AG10803 (cell line): ENCODE data around the gene PDE1C.

Source experiments
- DNase-seq: peaks from one replicate; pipeline ENCODE4 v3.0.0; 2010; ENCODE audit warnings: low read depth
- H3K4me3 ChIP-seq: 2 replicates; pipeline ENCODE4 v1.5.1; 2011; ENCODE audit warnings: mild to moderate bottlenecking, low read length, control low read depth
- CTCF ChIP-seq: conservative IDR thresholded peaks from 2 replicates; pipeline ENCODE4 v1.5.1; 2011; ENCODE audit warnings: mild to moderate bottlenecking, low read length, control low read depth, inconsistent platforms

The PDE1C gene

GRCh38 chr7:32103361-32103760 lies 33.2 kb upstream of the PDE1C start:
- DNase-seq: no peak
- no peak overlapping the region for H3K4me3 ChIP-seq

GRCh38 chr7:32102432-32102873 lies 32.2 kb upstream of the PDE1C start:
- no peak for DNase-seq
- TF ChIP-seq CTCF: no peak
- no peak overlapping the region for H3K4me3 ChIP-seq

More at GRCh38 chr7:32103361-32103760, 33.2 kb upstream of the PDE1C start:
- no peak for TF ChIP-seq CTCF

GRCh38 chr7:32100407-32100907 lies 30.2 kb upstream of the PDE1C start:
- no peak overlapping the region for H3K4me3 ChIP-seq
- DNase-seq: no peak
- TF ChIP-seq CTCF: no peak

- TF ChIP-seq CTCF: no peak
- DNase-seq: no peak
- no peak overlapping the region for H3K4me3 ChIP-seq
Observed at GRCh38 chr7:32094516-32094915, 24.3 kb upstream of the PDE1C start.

- no peak overlapping the region for H3K4me3 ChIP-seq
- DNase-seq: peak; percentile 99
- no peak for TF ChIP-seq CTCF
Observed at GRCh38 chr7:32093415-32094408, 23.5 kb upstream of the PDE1C start.

GRCh38 chr7:32092346-32092745 lies 22.1 kb upstream of the PDE1C start:
- no peak for TF ChIP-seq CTCF

GRCh38 chr7:32091608-32092210 lies 21.5 kb upstream of the PDE1C start:
- no peak overlapping the region for H3K4me3 ChIP-seq
- no peak for TF ChIP-seq CTCF
- DNase-seq: peak; percentile 62

More at GRCh38 chr7:32092346-32092745, 22.1 kb upstream of the PDE1C start:
- peak; percentile 61 for DNase-seq
- H3K4me3 ChIP-seq: no peak overlapping the region
